K562 (cell line): ENCODE measurements around the gene TAX1BP1. TPM values are rescaled to one million over a fixed set of nuclear protein-coding genes. Genes with fewer than 3 reads are reported as not detected.

Experiments
- ATAC-seq: fragments of 200-7000 bp; cut with Tn5 transposase; 3 replicates; pipeline ENCODE4 v1.9.1; 2020; ENCODE audit warnings: moderate library complexity
- BruUV-seq: library from RNA; stranded (reverse); fragments of 400-500 nt; replicated peaks from 2 replicates; lab custom pipeline; 2021; lab: Mats Ljungman, UMichigan
- CTCF ChIA-PET: fragments of 300-600 bp; formaldehyde crosslinking; extraction: SDS; loops from one replicate; lab custom pipeline; 2021; ENCODE audit warnings: low intra/inter-chr PET ratio; lab: Yijun Ruan, JAX
- POLR2A ChIA-PET: fragments of 300-600, 350-650 bp; sonication (Branson Sonifier 250); formaldehyde crosslinking; extraction: SDS; loops from one replicate; lab custom pipeline; 2021; ENCODE audit warnings: antibody characterized with exemption, inconsistent platforms; lab: Yijun Ruan, JAX
- DNase-seq, 4 experiments: peaks; one replicate each; pipeline versions ENCODE4 v3.0.0 to v3.0.0-alpha.2; 2011 to 2018; ENCODE audit warnings: low spot score in 3 of 4, mixed read lengths in 3 of 4; ENCODE audit errors: extremely low read depth in 1 of 4
- FAIRE-seq: peaks from 2 replicates; lab custom pipeline; 2011; peaks lifted over from hg19 to GRCh38; lab: Jason Lieb, UNC
- H2AFZ ChIP-seq: 2 replicates; pipeline ENCODE4 v1.6.0; 2011; ENCODE audit warnings: low read depth, low read length, control low read depth, inconsistent platforms
- H3K27ac ChIP-seq: fragments of 200-600 bp; 3 replicates; pipeline ENCODE4 v1.8.0; 2011; ENCODE audit warnings: low read depth, mild to moderate bottlenecking, control low read depth, inconsistent platforms, low read length, moderate library complexity, mixed read lengths; ENCODE audit errors: extremely low read depth
- H3K27me3 ChIP-seq, 2 experiments: fragments of 300-600 bp in 1 of 2; 2 replicates in 1 of 2; 3 replicates in 1 of 2; pipeline versions ENCODE4 v1.6.0 to v1.8.0; 2011; ENCODE audit warnings: inconsistent platforms in 2 of 2, low read length in 2 of 2, mild to moderate bottlenecking in 1 of 2, mixed read lengths in 1 of 2, moderate library complexity in 1 of 2; ENCODE audit not compliant: control insufficient read depth in 2 of 2, insufficient read depth in 2 of 2
- H3K36me3 ChIP-seq: fragments of 300-600 bp; 3 replicates; pipeline ENCODE4 v1.8.0; 2011; ENCODE audit warnings: mild to moderate bottlenecking, low read length, inconsistent platforms; ENCODE audit not compliant: control insufficient read depth, insufficient read depth
- H3K4me1 ChIP-seq, 2 experiments: fragments of 200-600 bp in 1 of 2; replicated peaks in 1 of 2; 2 replicates in 1 of 2; 3 replicates in 1 of 2; pipeline versions ENCODE4 v1.5.1 to v1.8.0; 2011; ENCODE audit warnings: inconsistent platforms in 2 of 2, low read length in 2 of 2, mild to moderate bottlenecking in 1 of 2, mixed read lengths in 1 of 2, moderate library complexity in 1 of 2; ENCODE audit not compliant: control insufficient read depth in 2 of 2, insufficient read depth in 2 of 2
- H3K4me2 ChIP-seq: 2 replicates; pipeline ENCODE4 v1.6.1; 2011; ENCODE audit warnings: low read length, control low read depth, inconsistent platforms, mixed read lengths; ENCODE audit not compliant: insufficient read depth
- H3K4me3 ChIP-seq: fragments of 200-600 bp; sonication (generic), shearing (Covaris generic); 2 replicates; pipeline ENCODE4 v1.5.1; 2016; ENCODE audit warnings: control low read depth, inconsistent platforms
- H3K79me2 ChIP-seq: fragments of 200-600 bp; 3 replicates; pipeline ENCODE4 v1.8.0; 2011; ENCODE audit warnings: low read length, inconsistent platforms; ENCODE audit not compliant: control insufficient read depth, insufficient read depth
- H3K9ac ChIP-seq, 2 experiments: 2 replicates each; pipeline versions ENCODE4 v1.6.0 to v1.6.1; 2011; ENCODE audit warnings: low read depth in 2 of 2, low read length in 2 of 2, control low read depth in 1 of 2, inconsistent platforms in 1 of 2, mild to moderate bottlenecking in 1 of 2, mixed read lengths in 1 of 2; ENCODE audit not compliant: insufficient read depth in 1 of 2
- H3K9me1 ChIP-seq: one replicate; pipeline ENCODE4 v1.6.0; 2011; ENCODE audit warnings: inconsistent platforms, mild to moderate bottlenecking, low read length, moderate library complexity; ENCODE audit not compliant: control insufficient read depth, insufficient read depth
- H3K9me3 ChIP-seq: replicated peaks from 2 replicates; pipeline ENCODE4 v1.5.1; 2011; ENCODE audit warnings: low read depth, low read length, inconsistent platforms; ENCODE audit not compliant: control insufficient read depth, insufficient read depth
- H4K20me1 ChIP-seq: replicated peaks from 2 replicates; pipeline ENCODE4 v1.6.1; 2011; ENCODE audit warnings: low read length, inconsistent platforms, mixed read lengths; ENCODE audit not compliant: control insufficient read depth, insufficient read depth
- CBX5 ChIP-seq: IDR thresholded peaks from 2 replicates; pipeline ENCODE4 v1.6.1; 2014; ENCODE audit warnings: low read depth, borderline replicate concordance
- KAT2B ChIP-seq: IDR thresholded peaks from one replicate; pipeline ENCODE4 v1.6.1; 2012; ENCODE audit warnings: low read depth, mild to moderate bottlenecking, control low read depth, inconsistent platforms, low read length, moderate library complexity
- NFIX ChIP-seq: fragments of 250-450 bp; sonication (Bioruptor Pico); IDR thresholded peaks from 2 replicates; pipeline ENCODE4 v1.4.0; 2020; ENCODE audit warnings: low read depth, mild to moderate bottlenecking, moderate library complexity
- PRPF4 ChIP-seq: fragments of 200-400 bp; formaldehyde crosslinking; IDR thresholded peaks from one replicate; pipeline ENCODE4 v1.6.1; 2017; ENCODE audit warnings: low read length, low read depth, mild to moderate bottlenecking; ENCODE audit not compliant: insufficient read depth, poor library complexity, severe bottlenecking
- TBL1XR1 ChIP-seq, 2 experiments: IDR thresholded peaks; 2 replicates each; pipeline ENCODE4 v1.6.1; 2012; ENCODE audit warnings: improper control_type of control experiment in 2 of 2, low read length in 2 of 2, mild to moderate bottlenecking in 1 of 2
- ZNF134 ChIP-seq: fragments of 250-450 bp; sonication (Bioruptor Pico); conservative IDR thresholded peaks from 2 replicates; pipeline ENCODE4 v1.4.0; 2020
- ZNF561 ChIP-seq: fragments of 450-650 bp; formaldehyde crosslinking; conservative IDR thresholded peaks from 2 replicates; pipeline ENCODE4 v1.4.0; 2020; ENCODE audit warnings: mild to moderate bottlenecking, moderate library complexity
- ZNF75A ChIP-seq: fragments of 450-650 bp; formaldehyde crosslinking; IDR thresholded peaks from 2 replicates; pipeline ENCODE4 v1.4.0; 2020; ENCODE audit warnings: mild to moderate bottlenecking
- WGBS: fragments of 100-300 bp; shearing (Covaris generic); methylation state at CpG from one replicate; pipeline ENCODE4 v1.1.6; 2016; ENCODE audit warnings: low coverage, mixed read lengths; ENCODE audit not compliant: insufficient coverage; ENCODE audit errors: missing lambda C conversion rate; 5-methylcytosine and 5-hydroxymethylcytosine counted together
- in situ Hi-C: fragments of 300-500 bp; cut with MboI; formaldehyde crosslinking; loops from 4 replicates; pipeline ENCODE4 v1.15.0; 2018; ENCODE audit warnings: inconsistent platforms, mixed read lengths
- intact Hi-C: fragments of 100-400 bp; cut with micrococcal nuclease; formaldehyde crosslinking; loops from 2 replicates; pipeline ENCODE4 v1.14.2; 2022
- polyA plus RNA-seq, 8 experiments: library from polyadenylated mRNA; depleted of rRNA in 4 of 8; stranded (reverse) in 5 of 8; unstranded in 3 of 8; fragments of >200 nt; fragmentation: Nextera tagmentation in 2 of 8; fragmentation: Illumina TruSeq in 1 of 8; extraction: Ambion mirVana in 2 of 8; extraction: Trizol in 1 of 8; gene quantifications; 2 replicates each; pipeline versions ENCODE4 v1.2.1 to v1.2.3, GENCODE V29; 2011 to 2014; ENCODE audit warnings: inconsistent platforms in 1 of 8, missing spikeins in 1 of 8
- total RNA-seq, 7 experiments: library from RNA; depleted of rRNA in 6 of 7; stranded (reverse); fragments of >200 nt in 6 of 7; fragmentation: Illumina TruSeq in 2 of 7; extraction: Trizol in 2 of 7; gene quantifications; 2 replicates each; pipeline versions ENCODE4 v1.2.1 to v1.2.3, GENCODE V29; 2011 to 2021; ENCODE audit warnings: low replicate concordance in 1 of 7

The TAX1BP1 gene
- total and polyA plus RNA-seq, 9 of the 15 experiments (the other 6 are each of a cell fraction or from before 2014, with no cell fraction given), result 49.0 to 119 (median 75.9) TPM

GRCh38 chr7:27861747-27862146, 121.8 kb downstream of the TAX1BP1 start:
- Histone ChIP-seq H3K4me3 (no peak overlapping the region), H3K4me2 (no peak overlapping the region), H3K36me3 (no peaks in the 10 kb centered on the region), H3K4me1 (no peaks in the 10 kb centered on the region), H3K9me1 (no peaks in the 10 kb centered on the region), H3K27me3 (peaks cover 30 to 46% of the 10 kb centered on the region in 2 experiments; a peak in 4 of 5 replicates), H3K27ac (no peak overlapping the region), H3K9ac (no peak overlapping the region), H3K9me3 (no peaks in the 10 kb centered on the region), H2AFZ (no peak overlapping the region), H4K20me1 (no peaks in the 10 kb centered on the region), H3K79me2 (no peaks in the 10 kb centered on the region)
- ATAC-seq (no peak), FAIRE-seq (no peak), DNase-seq (no peak)
- intact Hi-C loops (no loop called here), in situ Hi-C loops (no loop called here)
- BruUV-seq, result no TSS peak
- TF ChIP-seq PRPF4, result no peak
- TF ChIP-seq ZNF75A (CRISPR knock-in tag), result no peak
- TF ChIP-seq TBL1XR1 (IDR thresholded peaks at IDR 0.05; ENCODE audit: low read length in 2 of 2), result no peak
- no peak for TF ChIP-seq NFIX (CRISPR knock-in tag)
- no peak for TF ChIP-seq ZNF561 (CRISPR knock-in tag)
- no peak for TF ChIP-seq CBX5
- TF ChIP-seq ZNF134 (CRISPR knock-in tag), result no peak
- TF ChIP-seq KAT2B, result no peak
- ChIA-PET POLR2A (interaction anchor here (1.7 kb wide), 1 partner anchor 21 kb away, joined by 4 read pairs; no protein-coding TSS in a partner anchor), CTCF (no interaction called here)
- WGBS, result 3% methylated on average over 3 of the region's 3 CpGs
